Ishikawa (cell line): Measurements from ENCODE around the gene ERMP1.

Experiments used
- CEBPB ChIP-seq: IDR thresholded peaks from 2 replicates; pipeline ENCODE4 v1.6.1; 2012
- CREB1 ChIP-seq: IDR thresholded peaks from 2 replicates; pipeline ENCODE4 v1.6.1; 2012; ENCODE audit warnings: low read depth
- EGR1 ChIP-seq: IDR thresholded peaks from 2 replicates; pipeline ENCODE4 v1.6.1; 2012
- EP300 ChIP-seq: IDR thresholded peaks from 2 replicates; pipeline ENCODE4 v1.6.1; 2012; ENCODE audit warnings: borderline replicate concordance
- FOXM1 ChIP-seq: IDR thresholded peaks from 2 replicates; pipeline ENCODE4 v1.6.1; 2012; ENCODE audit warnings: low read depth, borderline replicate concordance
- MAX ChIP-seq: IDR thresholded peaks from 2 replicates; pipeline ENCODE4 v1.6.1; 2012
- NFIC ChIP-seq: IDR thresholded peaks from 2 replicates; pipeline ENCODE4 v1.6.1; 2012
- RAD21 ChIP-seq: IDR thresholded peaks from 2 replicates; pipeline ENCODE4 v1.6.1; 2012; ENCODE audit warnings: low read depth
- TAF1 ChIP-seq: IDR thresholded peaks from 2 replicates; pipeline ENCODE4 v1.6.1; 2012; ENCODE audit warnings: low read depth, mild to moderate bottlenecking
- TCF12 ChIP-seq: IDR thresholded peaks from 2 replicates; pipeline ENCODE4 v1.6.1; 2012; ENCODE audit warnings: low read depth
- TEAD4 ChIP-seq: IDR thresholded peaks from 2 replicates; pipeline ENCODE4 v1.6.1; 2012
- USF1 ChIP-seq: IDR thresholded peaks from 2 replicates; pipeline ENCODE4 v1.6.1; 2012
- YY1 ChIP-seq: IDR thresholded peaks from 2 replicates; pipeline ENCODE4 v1.6.1; 2012; ENCODE audit warnings: low read depth
- ZBTB7A ChIP-seq: IDR thresholded peaks from 2 replicates; pipeline ENCODE4 v1.6.1; 2012; ENCODE audit warnings: low read depth
- TF ChIP-seq, protein P1 (sequence below): IDR thresholded peaks from 2 replicates; pipeline ENCODE4 v1.6.1; 2012; ENCODE audit warnings: low read depth, mild to moderate bottlenecking

ERMP1 gene

DNA sequence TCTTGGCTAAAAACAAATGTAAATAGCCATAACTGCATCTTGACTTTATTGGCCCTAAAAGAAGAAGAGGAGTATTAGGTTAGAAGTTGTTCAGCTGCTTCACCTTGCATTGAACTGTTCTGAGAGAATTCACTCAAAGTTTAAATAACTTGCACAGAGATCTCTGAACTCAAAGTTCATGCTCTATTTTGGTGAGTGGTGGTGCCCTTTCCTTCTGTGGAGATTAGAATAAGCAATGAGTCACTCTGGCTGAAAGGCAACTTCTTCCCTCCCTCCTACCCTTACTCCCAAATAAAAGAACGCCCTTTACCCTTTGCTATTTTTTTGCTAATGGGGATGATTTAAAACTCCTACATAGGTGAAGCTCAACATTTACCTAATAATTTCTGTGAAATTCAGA lies 48.9 kb downstream of the ERMP1 start:
- no peak for TF ChIP-seq TCF12
- TF ChIP-seq CEBPB, result no peak
- TF ChIP-seq EGR1, result no peak
- no peak for TF ChIP-seq USF1
- TF ChIP-seq, protein P1, sequence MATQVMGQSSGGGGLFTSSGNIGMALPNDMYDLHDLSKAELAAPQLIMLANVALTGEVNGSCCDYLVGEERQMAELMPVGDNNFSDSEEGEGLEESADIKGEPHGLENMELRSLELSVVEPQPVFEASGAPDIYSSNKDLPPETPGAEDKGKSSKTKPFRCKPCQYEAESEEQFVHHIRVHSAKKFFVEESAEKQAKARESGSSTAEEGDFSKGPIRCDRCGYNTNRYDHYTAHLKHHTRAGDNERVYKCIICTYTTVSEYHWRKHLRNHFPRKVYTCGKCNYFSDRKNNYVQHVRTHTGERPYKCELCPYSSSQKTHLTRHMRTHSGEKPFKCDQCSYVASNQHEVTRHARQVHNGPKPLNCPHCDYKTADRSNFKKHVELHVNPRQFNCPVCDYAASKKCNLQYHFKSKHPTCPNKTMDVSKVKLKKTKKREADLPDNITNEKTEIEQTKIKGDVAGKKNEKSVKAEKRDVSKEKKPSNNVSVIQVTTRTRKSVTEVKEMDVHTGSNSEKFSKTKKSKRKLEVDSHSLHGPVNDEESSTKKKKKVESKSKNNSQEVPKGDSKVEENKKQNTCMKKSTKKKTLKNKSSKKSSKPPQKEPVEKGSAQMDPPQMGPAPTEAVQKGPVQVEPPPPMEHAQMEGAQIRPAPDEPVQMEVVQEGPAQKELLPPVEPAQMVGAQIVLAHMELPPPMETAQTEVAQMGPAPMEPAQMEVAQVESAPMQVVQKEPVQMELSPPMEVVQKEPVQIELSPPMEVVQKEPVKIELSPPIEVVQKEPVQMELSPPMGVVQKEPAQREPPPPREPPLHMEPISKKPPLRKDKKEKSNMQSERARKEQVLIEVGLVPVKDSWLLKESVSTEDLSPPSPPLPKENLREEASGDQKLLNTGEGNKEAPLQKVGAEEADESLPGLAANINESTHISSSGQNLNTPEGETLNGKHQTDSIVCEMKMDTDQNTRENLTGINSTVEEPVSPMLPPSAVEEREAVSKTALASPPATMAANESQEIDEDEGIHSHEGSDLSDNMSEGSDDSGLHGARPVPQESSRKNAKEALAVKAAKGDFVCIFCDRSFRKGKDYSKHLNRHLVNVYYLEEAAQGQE, result no peak
- no peak for TF ChIP-seq TAF1
- no peak for TF ChIP-seq RAD21
- TF ChIP-seq NFIC, result no peak
- no peak for TF ChIP-seq CREB1
- no peak for TF ChIP-seq ZBTB7A
- TF ChIP-seq MAX, result no peak
- no peak for TF ChIP-seq FOXM1
- no peak for TF ChIP-seq TEAD4
- no peak for TF ChIP-seq YY1
- no peak for TF ChIP-seq EP300

- TF ChIP-seq FOXM1, result no peak
- TF ChIP-seq TCF12, result no peak
- TF ChIP-seq TEAD4, result no peak
- no peak for TF ChIP-seq ZBTB7A
- no peak for TF ChIP-seq MAX
- TF ChIP-seq EP300, result no peak
- no peak for TF ChIP-seq RAD21
- TF ChIP-seq NFIC, result no peak
- TF ChIP-seq EGR1, result no peak
- no peak for TF ChIP-seq CEBPB
Observed at GRCh38 chr9:5778805-5779204, 54.1 kb downstream of the ERMP1 start.

DNA sequence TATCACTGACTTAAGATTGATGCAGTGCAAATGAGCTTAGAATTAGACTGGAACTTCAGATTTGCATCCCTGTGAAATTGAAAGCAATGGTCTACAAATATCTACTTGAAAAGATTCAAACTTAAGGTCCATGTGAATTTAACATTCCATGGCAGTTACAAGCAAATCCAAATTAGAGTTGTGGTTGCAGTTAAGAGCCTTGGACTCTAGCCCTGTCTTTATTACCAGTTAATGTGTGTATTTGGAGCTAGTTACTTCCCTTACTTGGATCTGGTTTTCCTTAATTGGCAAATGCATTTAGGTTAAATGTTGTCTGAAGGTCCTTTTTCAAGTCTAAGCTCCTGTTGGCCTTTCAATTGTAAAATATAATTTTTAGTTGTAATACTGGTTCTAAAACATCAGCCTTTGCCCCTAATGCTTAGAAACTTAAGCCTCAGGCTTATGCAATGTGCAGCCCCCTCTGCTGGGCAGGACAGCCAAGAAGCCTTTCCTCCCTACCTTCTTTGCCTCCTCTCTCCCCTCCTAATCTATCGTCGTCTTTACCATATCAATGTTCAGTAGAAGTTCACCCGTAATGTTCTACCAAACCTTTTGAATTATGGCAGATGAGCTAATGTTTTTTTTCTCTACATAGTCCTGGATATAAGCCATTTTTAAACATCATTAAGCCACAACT lies 59.5 kb downstream of the ERMP1 start:
- TF ChIP-seq EP300, result no peak
- no peak for TF ChIP-seq FOXM1
- TF ChIP-seq ZBTB7A, result no peak

DNA sequence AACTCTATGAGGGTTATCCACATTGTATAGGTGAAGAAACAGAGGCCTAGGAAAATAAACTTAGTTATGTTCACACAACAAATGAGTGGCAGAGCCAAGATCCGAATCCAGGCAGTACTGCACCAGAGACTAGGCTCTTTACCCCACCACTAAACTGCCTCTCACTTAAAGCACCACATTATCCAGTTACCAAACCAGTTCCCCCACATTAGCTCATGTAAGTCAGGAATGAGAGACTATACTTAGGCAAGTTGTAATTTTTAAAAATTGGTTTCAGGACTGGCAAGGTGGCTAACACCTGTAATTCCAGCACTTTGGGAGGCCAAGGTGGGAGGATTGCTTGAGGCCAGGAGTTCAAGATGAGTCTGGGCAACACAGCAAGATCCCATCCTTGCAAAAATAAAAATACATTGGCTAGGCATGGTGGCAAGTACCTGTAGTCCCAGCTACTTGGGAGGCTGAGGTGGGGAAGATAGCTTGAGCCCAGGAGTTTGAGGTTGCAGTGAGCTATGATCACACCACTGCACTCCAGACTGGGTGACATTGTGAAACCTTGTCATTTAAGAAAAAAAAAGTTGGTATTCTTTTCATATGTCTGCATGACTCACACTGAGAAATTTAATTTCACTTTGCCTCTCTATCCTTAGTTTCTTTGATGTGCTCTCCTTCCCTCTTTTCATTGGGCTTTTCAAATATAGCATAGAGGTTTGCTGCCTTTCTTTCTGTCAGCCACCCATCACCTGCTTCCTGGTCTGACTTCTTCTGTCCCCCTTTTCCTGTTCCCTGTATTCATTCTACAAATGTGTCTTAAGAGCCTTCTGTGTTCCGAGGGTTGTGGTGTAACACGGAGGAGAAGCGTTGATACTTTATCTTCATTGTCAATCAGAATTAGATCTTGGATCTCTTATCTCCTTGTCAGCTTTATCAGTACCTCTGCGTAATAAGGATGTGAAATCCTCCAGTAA lies 64.7 kb downstream of the ERMP1 start:
- TF ChIP-seq FOXM1 (no peak), CEBPB (no peak), CREB1 (no peak), EGR1 (no peak), ZBTB7A (no peak), MAX (no peak)
- TF ChIP-seq, protein P1, result no peak

- TF ChIP-seq, protein P1, result no peak
- TF ChIP-seq EGR1 (no peak), MAX (no peak), ZBTB7A (no peak), RAD21 (no peak), YY1 (no peak), TCF12 (no peak), TAF1 (no peak), TEAD4 (no peak), CREB1 (no peak), USF1 (no peak), EP300 (no peak), NFIC (no peak)
Observed at GRCh38 chr9:5764130-5764868, 68.6 kb downstream of the ERMP1 start.
